SK-N-SH treated with all-trans-retinoic acid at 6 μM for 48 hours (cell line): Measurements from ENCODE around the gene KATNAL1.

Source experiments
- ATAC-seq: fragments of 200-7000 bp; cut with Tn5 transposase; 3 replicates; pipeline ENCODE4 v1.9.1; 2020; ENCODE audit warnings: mild to moderate bottlenecking, moderate library complexity
- BACH2 ChIP-seq: fragments of 250-450 bp; sonication (Bioruptor Pico); IDR thresholded peaks from 2 replicates; pipeline ENCODE4 v1.9.0; 2021; ENCODE audit warnings: mild to moderate bottlenecking, borderline replicate concordance
- CSRNP3 ChIP-seq: fragments of 250-450 bp; sonication (Bioruptor Pico); IDR thresholded peaks from 2 replicates; pipeline ENCODE4 v1.5.1; 2021; ENCODE audit warnings: mild to moderate bottlenecking, moderate library complexity
- ESRRG ChIP-seq: fragments of 250-450 bp; sonication (Bioruptor Pico); IDR thresholded peaks from 2 replicates; pipeline ENCODE4 v1.6.1; 2021; ENCODE audit warnings: mild to moderate bottlenecking
- GLIS3 ChIP-seq: fragments of 250-450 bp; sonication (Bioruptor Pico); IDR thresholded peaks from 2 replicates; pipeline ENCODE4 v1.5.0; 2020; ENCODE audit warnings: mild to moderate bottlenecking, moderate library complexity
- ISL1 ChIP-seq: fragments of 250-450 bp; sonication (Bioruptor Pico); IDR thresholded peaks from 2 replicates; pipeline ENCODE4 v2.1.2; 2022; ENCODE audit warnings: mild to moderate bottlenecking, moderate library complexity
- OSR1 ChIP-seq: fragments of 250-450 bp; sonication (Bioruptor Pico); IDR thresholded peaks from 2 replicates; pipeline ENCODE4 v1.8.0; 2022; ENCODE audit warnings: moderate library complexity, mild to moderate bottlenecking, inconsistent platforms
- PATZ1 ChIP-seq: fragments of 250-450 bp; sonication (Bioruptor Pico); IDR thresholded peaks from 2 replicates; pipeline ENCODE4 v1.8.0; 2020; ENCODE audit warnings: mild to moderate bottlenecking, moderate library complexity, borderline replicate concordance
- PPARA ChIP-seq: fragments of 250-450 bp; sonication (Bioruptor Pico); IDR thresholded peaks from 2 replicates; pipeline ENCODE4 v1.5.0; 2020; ENCODE audit warnings: mild to moderate bottlenecking, borderline replicate concordance
- RARB ChIP-seq: fragments of 250-450 bp; sonication (Bioruptor Pico); IDR thresholded peaks from 2 replicates; pipeline ENCODE4 v1.8.0; 2021; ENCODE audit warnings: mild to moderate bottlenecking, moderate library complexity
- SNAI2 ChIP-seq: fragments of 250-450 bp; sonication (Bioruptor Pico); IDR thresholded peaks from 2 replicates; pipeline ENCODE4 v1.5.0; 2020; ENCODE audit warnings: mild to moderate bottlenecking, moderate library complexity
- TCF4 ChIP-seq: fragments of 250-450 bp; sonication (Bioruptor Pico); IDR thresholded peaks from 2 replicates; pipeline ENCODE4 v1.8.0; 2021; ENCODE audit warnings: mild to moderate bottlenecking, moderate library complexity, borderline replicate concordance
- TOX ChIP-seq: fragments of 250-450 bp; sonication (Bioruptor Pico); IDR thresholded peaks from 2 replicates; pipeline ENCODE4 v1.8.0; 2021; ENCODE audit warnings: mild to moderate bottlenecking, moderate library complexity, borderline replicate concordance
- ZFP3 ChIP-seq: fragments of 250-450 bp; sonication (Bioruptor Pico); IDR thresholded peaks from 2 replicates; pipeline ENCODE4 v1.5.0; 2020; ENCODE audit warnings: mild to moderate bottlenecking, moderate library complexity
- ZFP30 ChIP-seq: fragments of 450-650 bp; formaldehyde crosslinking; IDR thresholded peaks from 2 replicates; pipeline ENCODE4 v1.5.0; 2022; ENCODE audit warnings: mild to moderate bottlenecking, moderate library complexity
- ZNF565 ChIP-seq: fragments of 450-650 bp; formaldehyde crosslinking; conservative IDR thresholded peaks from 2 replicates; pipeline ENCODE4 v1.5.0; 2020; ENCODE audit warnings: low read depth, mild to moderate bottlenecking, moderate library complexity
- ZNF8 ChIP-seq: fragments of 450-650 bp; formaldehyde crosslinking; IDR thresholded peaks from 2 replicates; pipeline ENCODE4 v1.5.0; 2020; ENCODE audit warnings: mild to moderate bottlenecking, moderate library complexity
- TF ChIP-seq, protein P1 (sequence below): fragments of 250-450 bp; sonication (Bioruptor Pico); IDR thresholded peaks from 2 replicates; pipeline ENCODE4 v1.5.1; 2020; ENCODE audit warnings: low read depth, mild to moderate bottlenecking, moderate library complexity
- TF ChIP-seq, protein P2 (sequence below): fragments of 250-450 bp; sonication (Bioruptor Pico); IDR thresholded peaks from 2 replicates; pipeline ENCODE4 v1.8.0; 2021; ENCODE audit warnings: low read depth, mild to moderate bottlenecking, moderate library complexity, borderline replicate concordance

Gene KATNAL1

DNA sequence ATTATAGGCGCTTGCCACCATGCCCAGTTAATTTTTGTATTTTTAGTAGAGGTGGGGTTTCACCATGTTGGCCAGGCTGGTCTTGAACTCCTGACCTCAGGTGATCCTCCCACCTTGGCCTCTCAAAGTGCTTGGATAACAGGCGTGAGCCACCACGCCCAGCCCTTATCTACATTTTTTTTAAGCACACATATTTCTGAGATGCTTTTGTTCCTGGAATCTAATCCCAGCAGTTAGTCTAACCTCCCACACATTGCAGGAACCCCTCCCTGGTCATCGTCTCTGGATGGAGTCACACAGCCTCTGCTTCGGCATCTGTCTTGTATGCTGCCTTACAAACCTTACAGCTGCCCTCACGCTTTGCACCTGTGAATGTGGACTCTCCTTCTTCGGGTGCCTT lies 15.1 kb upstream of the KATNAL1 start (continued):
- no peak for TF ChIP-seq PATZ1
- TF ChIP-seq CSRNP3 = no peak
- no peak for TF ChIP-seq ZFP3 (CRISPR knock-in tag)
- TF ChIP-seq RARB (CRISPR knock-in tag) = no peak
- no peak for TF ChIP-seq PPARA

- no peak for ATAC-seq
- TF ChIP-seq BACH2 (CRISPR knock-in tag) (no peak), CSRNP3 (no peak), ESRRG (CRISPR knock-in tag) (no peak), GLIS3 (no peak), ZNF8 (no peak), OSR1 (CRISPR knock-in tag) (no peak), TCF4 (CRISPR knock-in tag) (no peak), PPARA (no peak), ZNF565 (CRISPR knock-in tag) (no peak)
- TF ChIP-seq, protein P1, sequence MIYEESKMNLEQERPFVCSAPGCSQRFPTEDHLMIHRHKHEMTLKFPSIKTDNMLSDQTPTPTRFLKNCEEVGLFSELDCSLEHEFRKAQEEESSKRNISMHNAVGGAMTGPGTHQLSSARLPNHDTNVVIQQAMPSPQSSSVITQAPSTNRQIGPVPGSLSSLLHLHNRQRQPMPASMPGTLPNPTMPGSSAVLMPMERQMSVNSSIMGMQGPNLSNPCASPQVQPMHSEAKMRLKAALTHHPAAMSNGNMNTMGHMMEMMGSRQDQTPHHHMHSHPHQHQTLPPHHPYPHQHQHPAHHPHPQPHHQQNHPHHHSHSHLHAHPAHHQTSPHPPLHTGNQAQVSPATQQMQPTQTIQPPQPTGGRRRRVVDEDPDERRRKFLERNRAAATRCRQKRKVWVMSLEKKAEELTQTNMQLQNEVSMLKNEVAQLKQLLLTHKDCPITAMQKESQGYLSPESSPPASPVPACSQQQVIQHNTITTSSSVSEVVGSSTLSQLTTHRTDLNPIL = no peak
Observed at GRCh38 chr13:30321256-30321655, 13.9 kb upstream of the KATNAL1 start.

DNA sequence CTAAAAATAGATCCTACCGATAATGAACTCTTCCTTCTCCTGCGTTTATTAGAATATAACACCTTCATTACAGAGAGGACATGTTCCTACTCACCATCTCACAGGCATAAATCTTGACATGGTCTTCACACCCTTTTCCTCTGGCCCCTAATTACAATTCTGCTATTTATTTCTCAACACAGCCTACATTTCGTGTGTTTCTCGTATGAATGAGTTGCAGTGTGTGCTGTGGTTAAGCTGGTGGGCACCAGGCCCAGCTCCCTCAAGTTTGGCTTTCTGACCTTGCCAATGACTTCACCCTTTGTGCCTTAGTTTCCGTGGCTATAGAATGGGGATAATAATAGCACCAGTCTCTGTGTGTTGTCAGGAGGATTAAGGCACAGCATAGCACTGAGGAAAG lies 12.3 kb upstream of the KATNAL1 start:
- TF ChIP-seq PATZ1 (no peak), SNAI2 (CRISPR knock-in tag) (no peak), ZNF8 (no peak), TOX (CRISPR knock-in tag) (no peak)
- ATAC-seq = no peak

DNA sequence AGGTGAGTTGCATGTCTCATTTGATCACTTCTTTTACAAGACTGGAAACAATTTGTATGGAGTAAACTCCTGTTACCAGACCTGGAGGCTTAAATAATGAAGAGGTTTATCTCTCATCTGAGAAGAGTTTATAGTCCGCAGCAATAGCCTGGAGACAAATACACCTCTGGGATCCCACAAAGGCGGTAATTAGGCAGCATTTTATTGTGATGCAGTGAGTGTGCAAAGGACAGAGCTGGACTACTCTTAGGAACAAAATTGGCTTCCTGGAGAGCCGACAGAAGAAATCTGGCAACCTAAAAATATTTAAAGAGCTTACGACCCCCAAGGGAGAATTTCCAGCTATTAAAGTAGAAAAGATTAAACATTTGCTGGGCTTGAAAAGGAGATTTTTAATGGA lies 11.8 kb upstream of the KATNAL1 start:
- TF ChIP-seq ESRRG (CRISPR knock-in tag) (no peak), CSRNP3 (no peak), ZNF565 (CRISPR knock-in tag) (no peak), BACH2 (CRISPR knock-in tag) (no peak), PATZ1 (no peak), RARB (CRISPR knock-in tag) (no peak), ZFP30 (no peak), ISL1 (no peak)
- TF ChIP-seq, protein P2, sequence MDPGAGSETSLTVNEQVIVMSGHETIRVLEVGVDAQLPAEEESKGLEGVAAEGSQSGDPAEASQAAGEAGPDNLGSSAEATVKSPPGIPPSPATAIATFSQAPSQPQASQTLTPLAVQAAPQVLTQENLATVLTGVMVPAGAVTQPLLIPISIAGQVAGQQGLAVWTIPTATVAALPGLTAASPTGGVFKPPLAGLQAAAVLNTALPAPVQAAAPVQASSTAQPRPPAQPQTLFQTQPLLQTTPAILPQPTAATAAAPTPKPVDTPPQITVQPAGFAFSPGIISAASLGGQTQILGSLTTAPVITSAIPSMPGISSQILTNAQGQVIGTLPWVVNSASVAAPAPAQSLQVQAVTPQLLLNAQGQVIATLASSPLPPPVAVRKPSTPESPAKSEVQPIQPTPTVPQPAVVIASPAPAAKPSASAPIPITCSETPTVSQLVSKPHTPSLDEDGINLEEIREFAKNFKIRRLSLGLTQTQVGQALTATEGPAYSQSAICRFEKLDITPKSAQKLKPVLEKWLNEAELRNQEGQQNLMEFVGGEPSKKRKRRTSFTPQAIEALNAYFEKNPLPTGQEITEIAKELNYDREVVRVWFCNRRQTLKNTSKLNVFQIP (CRISPR knock-in tag) = no peak
- no peak for ATAC-seq
